GM18868 (cell line): ENCODE measurements around the gene ITIH5.
A peak's percentile ranks its signal among the peaks of the same experiment; 100 is the strongest.

Experiments
- ATAC-seq: cut with Tn5 transposase; IDR thresholded peaks from one replicate; pipeline ENCODE4 v1.9.1; 2021; ENCODE audit warnings: mild to moderate bottlenecking, moderate library complexity; ENCODE audit not compliant: unreplicated experiment

ITIH5 gene

GRCh38 chr10:7525314-7526016 is 141.3 kb downstream of the ITIH5 start:
- peak; percentile 78 for ATAC-seq

DNA sequence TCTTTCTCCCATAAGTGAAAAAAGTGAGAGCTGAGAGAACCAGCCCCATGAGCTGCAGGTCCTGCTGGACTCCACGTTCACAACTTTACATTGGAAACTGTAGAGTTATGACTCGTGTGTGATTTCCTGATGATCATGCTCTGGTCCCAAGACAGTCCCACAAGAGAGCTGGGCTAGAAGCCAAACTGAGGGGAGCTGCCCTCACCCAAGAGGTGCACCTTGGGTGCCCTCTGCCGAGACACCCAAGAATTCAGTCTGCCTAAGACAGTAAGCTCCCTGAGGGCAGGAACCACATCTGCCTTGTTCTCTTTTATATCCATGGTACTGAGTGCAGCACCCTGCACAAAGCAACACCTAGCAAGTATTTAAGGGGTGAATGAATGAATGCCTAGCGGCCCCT is 143.1 kb downstream of the ITIH5 start:
- ATAC-seq = no peak

DNA sequence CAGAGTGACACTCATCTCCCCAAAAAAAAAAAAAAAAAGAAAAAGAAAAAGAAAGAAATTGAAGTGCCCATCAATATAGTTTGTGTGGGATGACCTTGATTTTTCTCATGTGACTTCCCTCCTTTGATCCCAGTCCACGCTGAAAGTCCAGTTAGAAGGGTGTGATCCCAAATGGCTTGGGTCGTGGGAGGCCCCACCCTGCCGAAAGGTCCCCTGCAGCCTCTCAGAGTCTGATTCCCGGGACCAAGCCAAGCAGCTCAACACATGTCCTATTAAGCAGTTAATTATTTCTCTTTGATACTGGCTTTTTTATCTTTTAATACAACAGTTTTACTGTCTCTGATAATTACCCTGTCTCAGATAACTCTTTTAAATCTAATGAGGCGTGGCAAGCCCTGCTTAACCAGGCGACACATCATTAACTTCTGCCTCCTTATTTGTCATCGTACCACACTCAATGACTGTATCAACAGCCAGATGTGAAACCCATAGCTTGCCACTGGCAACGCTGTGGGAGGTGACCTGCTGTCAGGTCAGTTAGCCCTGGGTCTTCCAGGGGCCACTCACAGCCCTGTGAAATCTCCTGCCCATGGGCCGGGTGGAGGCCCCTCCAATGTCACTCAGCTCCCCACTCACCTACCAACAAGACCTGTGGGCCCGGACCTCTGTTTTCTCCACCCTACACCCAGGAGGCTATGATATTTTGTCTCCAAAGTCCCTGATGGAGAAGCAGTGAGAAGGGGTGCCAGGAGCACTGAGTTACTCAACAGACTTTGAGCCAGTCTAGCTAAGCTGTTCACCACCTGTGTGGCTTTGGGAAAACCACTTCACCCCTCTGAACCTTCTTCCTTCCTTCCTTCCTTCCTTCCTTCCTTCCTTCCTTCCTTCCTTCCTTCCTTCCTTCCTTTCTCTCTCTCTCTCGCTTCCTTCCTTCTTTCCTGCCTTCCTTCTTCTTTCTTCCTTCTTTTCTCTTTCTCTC is 146.0 kb downstream of the ITIH5 start:
- ATAC-seq = peak; percentile 87

GRCh38 chr10:7519351-7519750 is 147.4 kb downstream of the ITIH5 start:
- ATAC-seq = peak; percentile 34

DNA sequence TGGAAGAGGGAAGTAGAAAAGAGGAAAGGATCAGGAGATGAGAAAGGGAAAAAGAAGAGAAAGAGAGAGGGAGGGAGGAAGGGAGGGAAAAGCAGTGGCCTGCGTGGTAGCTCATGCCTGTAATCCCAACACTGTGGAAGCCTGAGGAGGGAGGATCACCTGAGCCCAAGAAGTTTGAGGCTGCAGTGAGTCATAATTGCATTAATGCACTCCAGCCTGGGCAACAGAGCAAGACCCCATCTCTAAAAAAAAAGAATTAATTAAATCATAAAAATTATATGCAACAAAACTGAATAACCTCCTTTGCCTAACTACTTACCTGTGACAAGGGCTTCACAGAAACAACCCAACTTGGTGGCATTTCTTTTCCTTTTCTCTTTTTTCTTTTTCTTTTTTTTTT is 148.1 kb downstream of the ITIH5 start:
- ATAC-seq = no peak

DNA sequence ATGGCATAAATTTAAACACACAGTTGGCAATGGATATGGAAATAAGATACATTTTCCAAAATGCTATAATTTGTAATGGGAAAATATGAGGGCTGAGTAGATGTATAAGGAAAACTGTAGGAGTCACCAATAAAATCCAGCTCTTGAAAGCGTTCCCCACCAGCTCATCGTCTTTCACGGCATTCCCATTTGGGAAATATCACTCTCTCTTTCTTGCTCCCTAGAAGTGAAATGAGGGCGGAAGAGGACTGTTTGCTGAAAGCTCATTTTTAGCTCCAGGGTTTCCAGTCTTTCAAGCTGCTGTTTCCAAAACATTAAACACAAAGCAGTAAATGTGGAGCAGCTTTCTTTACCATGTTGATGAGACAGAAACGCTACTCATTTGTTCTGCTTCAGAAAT is 151.3 kb downstream of the ITIH5 start:
- no peak for ATAC-seq

GRCh38 chr10:7513936-7514335 is 152.8 kb downstream of the ITIH5 start:
- ATAC-seq = no peak

DNA sequence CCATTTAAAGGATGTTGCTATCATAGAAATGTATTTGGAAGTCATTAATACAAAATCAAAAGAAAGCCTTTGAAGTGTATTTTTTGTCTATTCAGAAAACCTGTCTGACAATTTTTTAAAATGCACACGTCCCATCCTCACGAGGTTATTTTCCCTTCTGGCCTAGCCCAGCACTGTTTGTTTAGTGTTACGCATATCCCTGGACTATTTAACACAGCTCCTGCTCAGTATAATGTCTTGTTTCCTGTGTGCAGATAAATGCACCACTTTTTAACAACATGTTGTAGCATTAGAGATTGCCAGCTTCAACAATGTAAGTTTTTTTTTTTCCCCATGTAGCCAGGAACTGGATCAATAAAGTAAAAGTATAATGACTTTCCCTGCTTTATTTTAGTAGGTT is 153.3 kb downstream of the ITIH5 start:
- no peak for ATAC-seq

- no peak for ATAC-seq
Measured at GRCh38 chr10:7512487-7512886, 154.3 kb downstream of the ITIH5 start.

DNA sequence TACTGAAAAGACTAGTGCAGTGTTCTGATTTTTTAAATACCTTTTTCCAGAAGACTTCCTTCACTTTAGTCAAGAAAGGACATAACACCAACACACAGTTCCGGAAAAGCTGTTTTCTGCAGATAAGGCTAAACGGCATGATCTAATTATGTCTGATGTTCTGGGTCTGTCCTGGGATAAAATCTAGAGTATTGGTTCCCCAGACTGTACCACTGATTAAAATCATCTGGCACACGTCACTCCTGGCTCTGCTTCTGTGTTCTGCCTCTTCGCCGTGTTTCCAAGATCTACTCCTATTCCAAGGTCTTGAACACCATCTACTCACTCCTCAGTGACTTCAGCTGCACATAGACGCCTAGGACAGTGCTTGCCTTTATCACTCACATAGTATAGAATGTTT is 155.2 kb downstream of the ITIH5 start:
- ATAC-seq = no peak
